ENCODE results near the gene SERPINE3. TPM values are rescaled to one million over a fixed set of nuclear protein-coding genes. Genes with fewer than 3 reads are reported as not detected.

The SERPINE3 gene
- polyA plus RNA-seq, 3 donors: not detected

GRCh38 chr13:51343475-51343874 lies 4.0 kb downstream of the SERPINE3 start:
- H4K20me1 ChIP-seq (ENCODE audit: insufficient read depth, low read length): no peaks in the 10 kb centered on the region
- no peaks in the 10 kb centered on the region for H3K79me2 ChIP-seq (ENCODE audit: insufficient read depth, low read length)
- TF ChIP-seq CTCF (IDR thresholded peaks at IDR 0.05): no peak
- Mint-ChIP-seq H3K27ac (no peak overlapping the region), H3K4me1 (peaks cover 9% of the 10 kb centered on the region), H3K36me3 (no peaks in the 10 kb centered on the region), H3K27me3 (ENCODE audit: low read depth in 3 of 3) (peaks cover 0 to 6% (median 2%) of the 10 kb centered on the region in 3 donors), H3K4me3 (no peak overlapping the region), H3K9me3 (no peaks in the 10 kb centered on the region)
- no peaks in the 10 kb centered on the region for H3K27me3 ChIP-seq (ENCODE audit: control insufficient read depth in 2 of 2, insufficient read depth in 2 of 2, low read length in 2 of 2)
- WGBS (ENCODE audit: insufficient coverage): no CpG with 5 or more reads among the region's 5 CpGs
- H3K36me3 ChIP-seq (replicated peaks in 1 of 2; ENCODE audit: control insufficient read depth in 1 of 2, insufficient read depth in 2 of 2, low read length in 2 of 2): no peaks in the 10 kb centered on the region
- no peak overlapping the region for H3K27ac ChIP-seq (ENCODE audit: low read depth in 1 of 2, low read length in 2 of 2)
- no peak overlapping the region for H3K4me2 ChIP-seq (replicated peaks; ENCODE audit: extremely low read depth, low read length, poor library complexity, severe bottlenecking)
- no peak for DNase-seq
- H3K4me1 ChIP-seq (ENCODE audit: control insufficient read depth in 1 of 2, insufficient read depth in 2 of 2, low read length in 2 of 2): no peaks in the 10 kb centered on the region
- H2AFZ ChIP-seq (ENCODE audit: insufficient read depth, low read depth, low read length, poor library complexity, severe bottlenecking): no peak overlapping the region
- no peaks in the 10 kb centered on the region for H3K9me3 ChIP-seq (replicated peaks in 1 of 2; ENCODE audit: control insufficient read depth in 1 of 2, insufficient read depth in 1 of 2, low read length in 2 of 2)
- no peak overlapping the region for H3K4me3 ChIP-seq (replicated peaks in 1 of 3; ENCODE audit: low read depth in 2 of 3, low read length in 3 of 3)
- intact Hi-C loops (cut with micrococcal nuclease): no loop called here
- H3K9ac ChIP-seq (ENCODE audit: insufficient read depth, low read length, poor library complexity, severe bottlenecking): no peak overlapping the region

- intact Hi-C loops (cut with micrococcal nuclease): no loop called here
- no peak overlapping the region for H2AFZ ChIP-seq (ENCODE audit: insufficient read depth, low read depth, low read length, poor library complexity, severe bottlenecking)
- H3K27me3 ChIP-seq (ENCODE audit: control insufficient read depth in 2 of 2, insufficient read depth in 2 of 2, low read length in 2 of 2): no peaks in the 10 kb centered on the region
- peaks cover 1 to 4% (median 2%) of the 10 kb centered on the region in 3 donors for H3K27me3 Mint-ChIP-seq (ENCODE audit: low read depth in 3 of 3)
- no peak overlapping the region for H3K27ac Mint-ChIP-seq
- no peaks in the 10 kb centered on the region for H4K20me1 ChIP-seq (ENCODE audit: insufficient read depth, low read length)
- H3K4me1 Mint-ChIP-seq: peaks cover under 1% of the 10 kb centered on the region
- H3K4me3 Mint-ChIP-seq: no peak overlapping the region
- H3K4me3 ChIP-seq (replicated peaks in 1 of 3; ENCODE audit: low read depth in 2 of 3, low read length in 3 of 3): no peak overlapping the region
- no peaks in the 10 kb centered on the region for H3K9me3 ChIP-seq (replicated peaks in 1 of 2; ENCODE audit: control insufficient read depth in 1 of 2, insufficient read depth in 1 of 2, low read length in 2 of 2)
- no peak for TF ChIP-seq CTCF (IDR thresholded peaks at IDR 0.05)
- H3K36me3 ChIP-seq (replicated peaks in 1 of 2; ENCODE audit: control insufficient read depth in 1 of 2, insufficient read depth in 2 of 2, low read length in 2 of 2): no peaks in the 10 kb centered on the region
- no CpG with 5 or more reads among the region's 2 CpGs for WGBS (ENCODE audit: insufficient coverage)
- no peak for DNase-seq
- H3K36me3 Mint-ChIP-seq: no peaks in the 10 kb centered on the region
- no peaks in the 10 kb centered on the region for H3K9me3 Mint-ChIP-seq
- H3K4me1 ChIP-seq (ENCODE audit: control insufficient read depth in 1 of 2, insufficient read depth in 2 of 2, low read length in 2 of 2): no peaks in the 10 kb centered on the region
- no peak overlapping the region for H3K4me2 ChIP-seq (replicated peaks; ENCODE audit: extremely low read depth, low read length, poor library complexity, severe bottlenecking)
- H3K9ac ChIP-seq (ENCODE audit: insufficient read depth, low read length, poor library complexity, severe bottlenecking): no peak overlapping the region
- no peaks in the 10 kb centered on the region for H3K79me2 ChIP-seq (ENCODE audit: insufficient read depth, low read length)
- no peak overlapping the region for H3K27ac ChIP-seq (ENCODE audit: low read depth in 1 of 2, low read length in 2 of 2)
These were observed 6.9 kb downstream of the SERPINE3 start for GRCh38 chr13:51346397-51346796.

Measured in CD14-positive monocyte (primary cell).